ENCODE results near the gene AEBP1. TPM values are rescaled to one million over a fixed set of nuclear protein-coding genes. Genes with fewer than 3 reads are reported as not detected.

The AEBP1 gene
- total and polyA plus RNA-seq, 3 donors from 2014 or later = 74.5 to 168 (median 102) TPM

- no peak overlapping the region for H3K4me3 ChIP-seq
- TF ChIP-seq, protein P1, sequence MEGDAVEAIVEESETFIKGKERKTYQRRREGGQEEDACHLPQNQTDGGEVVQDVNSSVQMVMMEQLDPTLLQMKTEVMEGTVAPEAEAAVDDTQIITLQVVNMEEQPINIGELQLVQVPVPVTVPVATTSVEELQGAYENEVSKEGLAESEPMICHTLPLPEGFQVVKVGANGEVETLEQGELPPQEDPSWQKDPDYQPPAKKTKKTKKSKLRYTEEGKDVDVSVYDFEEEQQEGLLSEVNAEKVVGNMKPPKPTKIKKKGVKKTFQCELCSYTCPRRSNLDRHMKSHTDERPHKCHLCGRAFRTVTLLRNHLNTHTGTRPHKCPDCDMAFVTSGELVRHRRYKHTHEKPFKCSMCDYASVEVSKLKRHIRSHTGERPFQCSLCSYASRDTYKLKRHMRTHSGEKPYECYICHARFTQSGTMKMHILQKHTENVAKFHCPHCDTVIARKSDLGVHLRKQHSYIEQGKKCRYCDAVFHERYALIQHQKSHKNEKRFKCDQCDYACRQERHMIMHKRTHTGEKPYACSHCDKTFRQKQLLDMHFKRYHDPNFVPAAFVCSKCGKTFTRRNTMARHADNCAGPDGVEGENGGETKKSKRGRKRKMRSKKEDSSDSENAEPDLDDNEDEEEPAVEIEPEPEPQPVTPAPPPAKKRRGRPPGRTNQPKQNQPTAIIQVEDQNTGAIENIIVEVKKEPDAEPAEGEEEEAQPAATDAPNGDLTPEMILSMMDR (IDR thresholded peaks at IDR 0.05) = no peak
- TF ChIP-seq POLR2A (IDR thresholded peaks at IDR 0.05) = no peak
- H3K9me3 ChIP-seq = no peaks in the 10 kb centered on the region
- no peak for DNase-seq
- no peaks in the 10 kb centered on the region for H3K36me3 ChIP-seq (ENCODE audit: low read depth, missing control alignments)
- H3K27ac ChIP-seq = no peak overlapping the region
- WGBS, 2 donors = 26% methylated on average over 33 of the region's 33 CpGs; no CpG with 5 or more reads in 1 of the 2 donors
- H3K4me1 ChIP-seq = peaks cover 22% of the 10 kb centered on the region
- H3K27me3 ChIP-seq = no peaks in the 10 kb centered on the region
- intact Hi-C loops (cut with DNase I; ENCODE audit: low total_unique reads) = no loop called here
Measured at GRCh38 chr7:44064791-44065430, 39.2 kb upstream of the AEBP1 start.

- H3K4me1 ChIP-seq = peaks cover 22% of the 10 kb centered on the region
- H3K4me3 ChIP-seq = no peak within 1 kb of the TSS
Measured at GRCh38 chr7:44065431-44066110, 38.6 kb upstream of the AEBP1 start, which contains the start of gene PGAM2. TSS of gene PGAM2 (minus strand) at chr7:44065567. CDS start at chr7:44065529, 38 bp downstream.

DNA sequence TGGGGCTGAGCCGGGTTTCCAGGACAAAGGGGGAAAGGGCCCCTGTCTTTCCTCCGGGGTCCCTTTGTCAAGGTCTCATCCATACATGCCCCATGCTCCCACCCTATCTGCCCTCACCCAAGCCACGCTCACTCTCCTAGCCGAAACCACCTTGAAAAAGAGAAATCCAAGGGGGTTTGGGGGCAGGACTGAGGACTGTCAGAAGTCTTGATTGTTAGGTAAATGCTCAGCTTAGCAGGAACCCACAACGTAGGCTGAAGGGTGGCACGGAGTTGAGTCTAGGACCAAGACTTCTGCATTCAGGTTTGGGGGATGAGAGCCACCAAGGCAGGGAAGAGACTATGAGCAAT lies 38.1 kb upstream of the AEBP1 start:
- DNase-seq = no peak
- intact Hi-C loops (cut with DNase I; ENCODE audit: low total_unique reads) = no loop called here
- Histone ChIP-seq H3K27me3 (no peaks in the 10 kb centered on the region), H3K4me1 (peaks cover 22% of the 10 kb centered on the region), H3K27ac (no peak overlapping the region), H3K36me3 (ENCODE audit: low read depth, missing control alignments) (no peaks in the 10 kb centered on the region), H3K4me3 (no peak overlapping the region), H3K9me3 (no peaks in the 10 kb centered on the region)
- 47 to 55% methylated on average over 6 of the region's 6 CpGs for WGBS, 2 donors
- TF ChIP-seq, protein P1 (IDR thresholded peaks at IDR 0.05) = no peak
- no peak for TF ChIP-seq POLR2A (IDR thresholded peaks at IDR 0.05)

More at GRCh38 chr7:44065431-44066110, 38.6 kb upstream of the AEBP1 start, which contains the start of gene PGAM2:
- no peak for DNase-seq
- WGBS, 2 donors = 36 to 38% methylated on average over 10 to 14 of the region's 14 CpGs
- Histone ChIP-seq H3K9me3 (no peaks in the 10 kb centered on the region), H3K27me3 (no peaks in the 10 kb centered on the region), H3K27ac (no peak within 1 kb of the TSS), H3K36me3 (ENCODE audit: low read depth, missing control alignments) (no peaks in the 10 kb centered on the region)
- intact Hi-C loops (cut with DNase I; ENCODE audit: low total_unique reads) = no loop called here
- TF ChIP-seq, protein P1 (IDR thresholded peaks at IDR 0.05) = no peak
- TF ChIP-seq POLR2A (IDR thresholded peaks at IDR 0.05) = no peak

- no peak for TF ChIP-seq POLR2A (IDR thresholded peaks at IDR 0.05)
- TF ChIP-seq, protein P1 (IDR thresholded peaks at IDR 0.05) = no peak
- no peak for DNase-seq
Measured at GRCh38 chr7:44066494-44067063, 37.6 kb upstream of the AEBP1 start.

More at GRCh38 chr7:44066494-44067063, 37.6 kb upstream of the AEBP1 start:
- no peak overlapping the region for H3K4me3 ChIP-seq
- H3K27ac ChIP-seq = no peak overlapping the region
- no peaks in the 10 kb centered on the region for H3K27me3 ChIP-seq
- WGBS, 2 donors = 80 to 83% methylated on average over 5 to 7 of the region's 7 CpGs
- no peaks in the 10 kb centered on the region for H3K9me3 ChIP-seq
- H3K36me3 ChIP-seq (ENCODE audit: low read depth, missing control alignments) = no peaks in the 10 kb centered on the region
- intact Hi-C loops (cut with DNase I; ENCODE audit: low total_unique reads) = no loop called here
- peaks cover 22% of the 10 kb centered on the region for H3K4me1 ChIP-seq

Data from testis (tissue), 3 donors.